Thymus (tissue), 14 donors: Measurements from ENCODE around the gene CSTPP1. TPM values are rescaled to one million over a fixed set of nuclear protein-coding genes. Genes with fewer than 3 reads are reported as not detected.

ENCODE experiments used
- DNase-seq, 9 donors: peaks; one replicate each; pipeline ENCODE4 v3.0.0-alpha.2; 2013; ENCODE audit warnings: low spot score in 9 of 9, low read depth in 6 of 9, missing footprints in 1 of 9
- H3K27ac ChIP-seq, 2 donors: one replicate each; pipeline ENCODE4 v1.5.1; 2013; ENCODE audit warnings: control low read depth in 1 of 2, low read depth in 1 of 2, low read length in 1 of 2, mild to moderate bottlenecking in 1 of 2, moderate library complexity in 1 of 2
- H3K27me3 ChIP-seq, 2 donors: one replicate each; pipeline ENCODE4 v1.5.1; 2013; ENCODE audit warnings: low read length in 1 of 2; ENCODE audit not compliant: control insufficient read depth in 2 of 2, insufficient read depth in 1 of 2
- H3K36me3 ChIP-seq, 2 donors: one replicate each; pipeline ENCODE4 v1.5.1; 2013; ENCODE audit warnings: low read length in 1 of 2, mild to moderate bottlenecking in 1 of 2, moderate library complexity in 1 of 2; ENCODE audit not compliant: control insufficient read depth in 2 of 2, insufficient read depth in 2 of 2
- H3K4me1 ChIP-seq, 2 donors: one replicate each; pipeline ENCODE4 v1.5.1; 2013; ENCODE audit warnings: low read length in 2 of 2; ENCODE audit not compliant: control insufficient read depth in 2 of 2, insufficient read depth in 2 of 2
- H3K4me3 ChIP-seq, 2 donors: one replicate each; pipeline ENCODE4 v1.5.1; 2013; ENCODE audit warnings: low read length in 2 of 2, control low read depth in 1 of 2, mild to moderate bottlenecking in 1 of 2
- H3K9me3 ChIP-seq, 2 donors: one replicate each; pipeline ENCODE4 v1.5.1; 2013; ENCODE audit warnings: low read length in 1 of 2, mild to moderate bottlenecking in 1 of 2; ENCODE audit not compliant: control insufficient read depth in 2 of 2, insufficient read depth in 1 of 2
- WGBS: extraction: QIAGEN DNeasy Blood & Tissue Kit; methylation state at CpG from one replicate; pipeline ENCODE4 v1.1.7; 2013; 5-methylcytosine and 5-hydroxymethylcytosine counted together
- long read RNA-seq, 10 donors: transcript quantifications; one replicate each; lab custom pipeline, GENCODE V29; 2026
- polyA plus RNA-seq: library from polyadenylated mRNA; stranded (reverse); fragments of 200-250 nt; gene quantifications from one replicate; pipeline ENCODE4 v1.2.3, GENCODE V29; 2013
- total RNA-seq: library from RNA; stranded (reverse); fragments of 120-200 nt; gene quantifications from one replicate; pipeline ENCODE4 v1.2.4, GENCODE V29; 2013
- donor health status: healthy.

The CSTPP1 gene
- total RNA-seq (15.8 TPM), polyA plus RNA-seq (16.0 TPM)
- long read RNA-seq, donor 1, partial matches to known transcripts, result 0 of 2 reads
- long read RNA-seq, donor 1, other reads (novel, unspliced or antisense), result 0 of 2 reads
- long read RNA-seq, donor 2, result 0 reads
- long read RNA-seq, donor 3, transcript C11orf49-223 (1 exons, 2,141 nt), result major isoform, 7 of 19 reads
- long read RNA-seq, donor 3, partial matches to known transcripts, result 0 of 19 reads
- long read RNA-seq, donor 3, other reads (novel, unspliced or antisense), result 0 of 19 reads
- long read RNA-seq, donor 4, transcript C11orf49-223 (1 exons, 2,141 nt), result major isoform, 5 of 8 reads
- long read RNA-seq, donor 4, partial matches to known transcripts, result 0 of 8 reads
- long read RNA-seq, donor 4, other reads (novel, unspliced or antisense), result 0 of 8 reads
- long read RNA-seq, donor 5, transcript C11orf49-223 (1 exons, 2,141 nt), result major isoform, 9 of 48 reads
- long read RNA-seq, donor 5, partial matches to known transcripts, result 21 of 48 reads
- long read RNA-seq, donor 5, other reads (novel, unspliced or antisense), result 6 of 48 reads
- long read RNA-seq, donor 6, transcript C11orf49-201 (9 exons, 1,645 nt), result major isoform, 6 of 9 reads
- long read RNA-seq, donor 6, partial matches to known transcripts, result 0 of 9 reads
- long read RNA-seq, donor 6, other reads (novel, unspliced or antisense), result 0 of 9 reads
- long read RNA-seq, donor 7, transcript C11orf49-223 (1 exons, 2,141 nt), result major isoform, 6 of 25 reads
- long read RNA-seq, donor 7, transcript C11orf49-207 (8 exons, 1,527 nt), result minor isoform, 5 of 25 reads
- long read RNA-seq, donor 7, transcript C11orf49-201 (9 exons, 1,645 nt), result minor isoform, 5 of 25 reads
- long read RNA-seq, donor 7, partial matches to known transcripts, result 0 of 25 reads
- long read RNA-seq, donor 7, other reads (novel, unspliced or antisense), result 7 of 25 reads
- long read RNA-seq, donor 8, partial matches to known transcripts, result 0 of 5 reads
- long read RNA-seq, donor 8, other reads (novel, unspliced or antisense), result 0 of 5 reads
- long read RNA-seq, donor 9, transcript C11orf49-201 (9 exons, 1,645 nt), result major isoform, 6 of 9 reads
- long read RNA-seq, donor 9, partial matches to known transcripts, result 0 of 9 reads
- long read RNA-seq, donor 9, other reads (novel, unspliced or antisense), result 0 of 9 reads
- long read RNA-seq, donor 10, partial matches to known transcripts, result 0 of 9 reads
- long read RNA-seq, donor 10, other reads (novel, unspliced or antisense), result 0 of 9 reads

- Histone ChIP-seq H3K27me3 (no peaks in the 10 kb centered on the region), H3K4me3 (peak within 1 kb of the TSS; percentile 66 to 71), H3K27ac (peak within 1 kb of the TSS in 1 of 2 donors; percentile 10), H3K36me3 (no peaks in the 10 kb centered on the region), H3K4me1 (peaks cover 3 to 10% of the 10 kb centered on the region in 2 donors), H3K9me3 (no peaks in the 10 kb centered on the region)
- DNase-seq, result peak; percentile 81 to 95 (median 89)
- WGBS, result 25% methylated on average over 41 of the region's 41 CpGs
Observed at GRCh38 chr11:46936138-46937110, at the start of gene CSTPP1. TSS of gene CSTPP1 (plus strand) at chr11:46936761. CDS start at chr11:46936806, 45 bp downstream.

- H3K27me3 ChIP-seq, result no peaks in the 10 kb centered on the region
- H3K4me1 ChIP-seq, result no peaks in the 10 kb centered on the region
- no peak overlapping the region for H3K27ac ChIP-seq
- no peaks in the 10 kb centered on the region for H3K9me3 ChIP-seq
- 98% methylated on average over 5 of the region's 5 CpGs for WGBS
- no peaks in the 10 kb centered on the region for H3K36me3 ChIP-seq
- DNase-seq, result no peak
- no peak overlapping the region for H3K4me3 ChIP-seq
Observed at GRCh38 chr11:46888636-46889035, 47.9 kb upstream of the CSTPP1 start.

- Histone ChIP-seq H3K9me3 (no peaks in the 10 kb centered on the region), H3K4me3 (no peak overlapping the region), H3K4me1 (no peaks in the 10 kb centered on the region), H3K27me3 (no peaks in the 10 kb centered on the region), H3K36me3 (no peaks in the 10 kb centered on the region), H3K27ac (no peak overlapping the region)
- 96% methylated on average over 7 of the region's 7 CpGs for WGBS
- DNase-seq, result no peak
Observed at GRCh38 chr11:46889251-46889650, 47.3 kb upstream of the CSTPP1 start.

GRCh38 chr11:46889689-46890475 lies 46.7 kb upstream of the CSTPP1 start:
- no peaks in the 10 kb centered on the region for H3K27me3 ChIP-seq
- no peak overlapping the region for H3K4me3 ChIP-seq
- H3K27ac ChIP-seq, result no peak overlapping the region
- 71% methylated on average over 23 of the region's 23 CpGs for WGBS
- no peaks in the 10 kb centered on the region for H3K9me3 ChIP-seq
- peak; percentile 9 to 83 (median 62) for DNase-seq
- H3K36me3 ChIP-seq, result no peaks in the 10 kb centered on the region
- H3K4me1 ChIP-seq, result no peaks in the 10 kb centered on the region

GRCh38 chr11:46890665-46891064 lies 45.9 kb upstream of the CSTPP1 start:
- Histone ChIP-seq H3K36me3 (no peaks in the 10 kb centered on the region), H3K27me3 (no peaks in the 10 kb centered on the region), H3K4me1 (no peaks in the 10 kb centered on the region), H3K9me3 (no peaks in the 10 kb centered on the region), H3K4me3 (no peak overlapping the region), H3K27ac (no peak overlapping the region)
- no peak for DNase-seq
- 97% methylated on average over 2 of the region's 2 CpGs for WGBS

GRCh38 chr11:46892109-46892508 lies 44.5 kb upstream of the CSTPP1 start:
- Histone ChIP-seq H3K27me3 (no peaks in the 10 kb centered on the region), H3K9me3 (no peaks in the 10 kb centered on the region), H3K27ac (no peak overlapping the region), H3K4me1 (no peaks in the 10 kb centered on the region), H3K4me3 (no peak overlapping the region), H3K36me3 (no peaks in the 10 kb centered on the region)
- WGBS, result 98% methylated on average over 2 of the region's 2 CpGs
- no peak for DNase-seq

- Histone ChIP-seq H3K9me3 (no peaks in the 10 kb centered on the region), H3K36me3 (no peaks in the 10 kb centered on the region), H3K4me1 (no peaks in the 10 kb centered on the region), H3K4me3 (no peak overlapping the region), H3K27ac (no peak overlapping the region), H3K27me3 (no peaks in the 10 kb centered on the region)
- 98% methylated on average over 9 of the region's 9 CpGs for WGBS
- no peak for DNase-seq
Observed at GRCh38 chr11:46892838-46893237, 43.7 kb upstream of the CSTPP1 start.
